Keratinocyte (primary cell): ENCODE measurements around the gene CHMP4B. TPM values are rescaled to one million over a fixed set of nuclear protein-coding genes. Genes with fewer than 3 reads are reported as not detected.

Experiments
- DNase-seq: peaks from one replicate; pipeline ENCODE4 v3.0.0-alpha.2; 2011; ENCODE audit warnings: low read depth, missing footprints, low spot score
- FAIRE-seq: peaks from 2 replicates; lab custom pipeline; 2011; peaks lifted over from hg19 to GRCh38; lab: Jason Lieb, UNC
- H2AFZ ChIP-seq: 2 replicates; pipeline ENCODE4 v1.6.0; 2012; ENCODE audit warnings: low read length, control low read depth, inconsistent platforms; ENCODE audit not compliant: control insufficient read depth
- H3K27ac ChIP-seq: 2 replicates; pipeline ENCODE4 v1.5.1; 2011; ENCODE audit warnings: low read length; ENCODE audit not compliant: control insufficient read depth, insufficient read depth
- H3K27me3 ChIP-seq: 3 replicates; pipeline ENCODE4 v1.6.0; 2011; ENCODE audit warnings: low read length; ENCODE audit not compliant: control insufficient read depth, insufficient read depth; ENCODE audit errors: extremely low read depth
- H3K36me3 ChIP-seq, 2 experiments: 2 replicates in 1 of 2; 3 replicates in 1 of 2; pipeline ENCODE4 v1.5.1; 2011; ENCODE audit warnings: low read length in 2 of 2, mild to moderate bottlenecking in 1 of 2; ENCODE audit not compliant: control insufficient read depth in 2 of 2, insufficient read depth in 2 of 2; ENCODE audit errors: extremely low read depth in 1 of 2
- H3K4me1 ChIP-seq: 3 replicates; pipeline ENCODE4 v1.5.1; 2011; ENCODE audit warnings: low read length; ENCODE audit not compliant: control insufficient read depth, insufficient read depth; ENCODE audit errors: extremely low read depth
- H3K4me2 ChIP-seq: 3 replicates; pipeline ENCODE4 v1.6.0; 2011; ENCODE audit warnings: low read depth, low read length; ENCODE audit not compliant: control insufficient read depth, insufficient read depth; ENCODE audit errors: extremely low read depth
- H3K4me3 ChIP-seq, 3 experiments: fragments of 200-600 bp in 1 of 3; sonication (generic) in 1 of 3; 2 replicates in 2 of 3; 3 replicates in 1 of 3; pipeline ENCODE4 v1.5.1; 2011 to 2016; ENCODE audit warnings: low read length in 3 of 3, mild to moderate bottlenecking in 3 of 3, control low read depth in 2 of 3, inconsistent platforms in 1 of 3, low read depth in 1 of 3, mixed read lengths in 1 of 3, mixed run types in 1 of 3, moderate library complexity in 1 of 3; ENCODE audit not compliant: control insufficient read depth in 2 of 3, insufficient read depth in 2 of 3; ENCODE audit errors: extremely low read depth in 1 of 3
- H3K79me2 ChIP-seq: 2 replicates; pipeline ENCODE4 v1.6.0; 2012; ENCODE audit warnings: low read length; ENCODE audit not compliant: control insufficient read depth, insufficient read depth
- H3K9ac ChIP-seq: 3 replicates; pipeline ENCODE4 v1.6.0; 2011; ENCODE audit warnings: low read length; ENCODE audit not compliant: control insufficient read depth, insufficient read depth; ENCODE audit errors: extremely low read depth
- H3K9me1 ChIP-seq: 3 replicates; pipeline ENCODE4 v1.6.0; 2011; ENCODE audit warnings: low read length; ENCODE audit not compliant: control insufficient read depth, insufficient read depth; ENCODE audit errors: extremely low read depth
- H3K9me3 ChIP-seq: 2 replicates; pipeline ENCODE4 v1.5.1; 2012; ENCODE audit warnings: low read depth, low read length; ENCODE audit not compliant: control insufficient read depth
- H4K20me1 ChIP-seq: 3 replicates; pipeline ENCODE4 v1.6.0; 2011; ENCODE audit warnings: low read length; ENCODE audit not compliant: control insufficient read depth, insufficient read depth; ENCODE audit errors: extremely low read depth
- CTCF ChIP-seq, 3 experiments: IDR thresholded peaks in 1 of 3; conservative IDR thresholded peaks in 1 of 3; optimal IDR thresholded peaks in 1 of 3; 2 replicates in 2 of 3; 3 replicates in 1 of 3; pipeline versions ENCODE3 to v1.5.1; 2011; ENCODE audit warnings: low read length in 3 of 3, mild to moderate bottlenecking in 3 of 3, moderate library complexity in 2 of 3, control low read depth in 1 of 3, inconsistent platforms in 1 of 3; ENCODE audit not compliant: insufficient read depth in 2 of 3; ENCODE audit errors: extremely low read depth in 1 of 3
- EZH2 ChIP-seq: IDR thresholded peaks from one replicate; pipeline ENCODE4 v1.6.1; 2012; ENCODE audit warnings: inconsistent platforms, mild to moderate bottlenecking, low read length, moderate library complexity
- dilution Hi-C: fragments of 300-500 bp; cut with MboI; formaldehyde crosslinking; loops from one replicate; pipeline ENCODE4 v1.7.0; 2020; ENCODE audit warnings: low sequenced_read_pairs; ENCODE audit not compliant: extremely low pct_ligation_motif_present
- polyA plus RNA-seq, 5 experiments: library from polyadenylated mRNA; depleted of rRNA in 3 of 5; stranded (reverse) in 3 of 5; stranded (forward) in 1 of 5; unstranded in 1 of 5; fragments of >200 nt; gene quantifications; 1 replicate in 1 of 5; 2 replicates in 3 of 5; 3 replicates in 1 of 5; pipeline versions ENCODE4 v1.2.1 to v1.2.3, GENCODE V29; 2011 to 2012; ENCODE audit warnings: missing spikeins in 2 of 5, low read depth in 1 of 5, low replicate concordance in 1 of 5

The CHMP4B gene
- polyA plus RNA-seq, 1 donor (not counting 4 experiments of a cell fraction or from before 2014, with no cell fraction given), result 72.2 TPM

- Histone ChIP-seq H4K20me1 (no peaks in the 10 kb centered on the region), H3K79me2 (no peaks in the 10 kb centered on the region), H3K27me3 (peaks cover 5% of the 10 kb centered on the region), H3K4me3 (no peak overlapping the region), H3K4me1 (no peaks in the 10 kb centered on the region), H3K9me3 (no peaks in the 10 kb centered on the region), H3K9ac (no peak overlapping the region), H3K9me1 (no peaks in the 10 kb centered on the region), H3K4me2 (no peak overlapping the region), H2AFZ (no peak overlapping the region), H3K27ac (no peak overlapping the region), H3K36me3 (no peaks in the 10 kb centered on the region)
- FAIRE-seq (no peak), DNase-seq (no peak)
- dilution Hi-C loops, result no loop called here
- TF ChIP-seq CTCF (optimal IDR thresholded peaks at IDR 0.05 in 1 of 3, IDR thresholded peaks at IDR 0.05 in 1 of 3, conservative IDR thresholded peaks at IDR 0.05 in 1 of 3; ENCODE audit: extremely low read depth in 1 of 3, insufficient read depth in 2 of 3, low read length in 3 of 3), result no peak
- TF ChIP-seq EZH2, result no peak
Observed at GRCh38 chr20:33868042-33868441, 56.9 kb downstream of the CHMP4B start.

- TF ChIP-seq EZH2 (no peak), CTCF (optimal IDR thresholded peaks at IDR 0.05 in 1 of 3, IDR thresholded peaks at IDR 0.05 in 1 of 3, conservative IDR thresholded peaks at IDR 0.05 in 1 of 3; ENCODE audit: extremely low read depth in 1 of 3, insufficient read depth in 2 of 3, low read length in 3 of 3) (no peak)
- H3K9me1 ChIP-seq, result no peaks in the 10 kb centered on the region
- no peak for DNase-seq
- H3K79me2 ChIP-seq, result no peaks in the 10 kb centered on the region
- no peak overlapping the region for H3K9ac ChIP-seq
- H4K20me1 ChIP-seq, result no peaks in the 10 kb centered on the region
- H3K27ac ChIP-seq, result no peak overlapping the region
- peaks cover 7% of the 10 kb centered on the region for H3K27me3 ChIP-seq
- no peaks in the 10 kb centered on the region for H3K9me3 ChIP-seq
- no peak for FAIRE-seq
- no peak overlapping the region for H3K4me3 ChIP-seq
- no peaks in the 10 kb centered on the region for H3K4me1 ChIP-seq
- no peak overlapping the region for H3K4me2 ChIP-seq
- H2AFZ ChIP-seq, result no peak overlapping the region
- dilution Hi-C loops, result no loop called here
- no peaks in the 10 kb centered on the region for H3K36me3 ChIP-seq
Observed at GRCh38 chr20:33868595-33868994, 57.4 kb downstream of the CHMP4B start.
